ENCODE data around the gene BAD. TPM values are rescaled to one million over a fixed set of nuclear protein-coding genes. Genes with fewer than 3 reads are reported as not detected.
A peak's percentile ranks its signal among the peaks of the same experiment; 100 is the strongest.

The BAD gene
- total and polyA plus RNA-seq, 10 of the 15 experiments (the other 5 are each of a cell fraction or from before 2014, with no cell fraction given): 1.5 to 67.2 (median 39.6) TPM

DNA sequence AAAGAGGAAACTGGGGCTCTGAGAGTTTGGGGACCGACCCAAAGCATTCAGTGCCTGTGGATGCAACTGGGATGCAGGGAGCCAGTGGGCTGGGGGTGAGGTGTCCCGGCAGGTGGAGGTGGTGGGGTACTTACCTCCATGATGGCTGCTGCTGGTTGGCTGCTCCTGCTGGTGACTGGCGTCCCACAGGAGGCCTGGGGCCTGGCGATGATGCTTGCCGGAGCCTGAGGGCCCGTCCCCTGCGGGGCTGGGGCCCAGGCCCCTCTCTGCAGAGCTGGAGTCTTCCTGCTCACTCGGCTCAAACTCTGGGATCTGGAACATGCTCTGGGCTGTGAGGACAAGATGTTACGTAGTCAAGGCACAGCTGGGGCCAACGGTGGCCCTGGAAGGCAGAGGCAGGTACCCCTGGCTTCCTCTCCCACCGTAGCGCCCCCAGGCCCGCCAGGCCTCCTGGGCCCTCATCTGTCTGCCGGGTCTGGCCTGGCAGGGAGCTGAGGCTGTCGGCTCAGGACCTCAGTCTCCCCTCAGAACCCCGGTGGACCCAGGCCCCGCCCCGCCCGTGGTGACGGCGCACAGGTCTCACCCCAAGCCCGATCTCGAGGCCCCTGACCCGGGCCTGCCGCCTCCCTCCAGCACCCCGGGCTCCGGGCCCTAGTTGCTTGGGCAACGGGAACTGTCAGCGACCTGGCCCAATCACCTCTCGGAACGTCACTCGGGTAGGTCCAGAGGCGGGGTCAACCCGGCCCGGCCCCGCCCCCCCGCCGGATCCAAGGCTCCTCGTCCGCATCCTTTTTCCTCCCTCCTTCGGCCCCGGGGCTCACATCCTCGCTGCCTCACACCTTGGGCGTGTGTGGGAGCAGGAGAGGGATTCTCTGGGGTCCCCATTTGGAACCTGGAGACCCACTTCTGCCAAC lies at the start of gene BAD (continued):
- TF ChIP-seq, protein P1, sequence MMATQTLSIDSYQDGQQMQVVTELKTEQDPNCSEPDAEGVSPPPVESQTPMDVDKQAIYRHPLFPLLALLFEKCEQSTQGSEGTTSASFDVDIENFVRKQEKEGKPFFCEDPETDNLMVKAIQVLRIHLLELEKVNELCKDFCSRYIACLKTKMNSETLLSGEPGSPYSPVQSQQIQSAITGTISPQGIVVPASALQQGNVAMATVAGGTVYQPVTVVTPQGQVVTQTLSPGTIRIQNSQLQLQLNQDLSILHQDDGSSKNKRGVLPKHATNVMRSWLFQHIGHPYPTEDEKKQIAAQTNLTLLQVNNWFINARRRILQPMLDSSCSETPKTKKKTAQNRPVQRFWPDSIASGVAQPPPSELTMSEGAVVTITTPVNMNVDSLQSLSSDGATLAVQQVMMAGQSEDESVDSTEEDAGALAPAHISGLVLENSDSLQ (IDR thresholded peaks at IDR 0.05): peak; percentile 98
- TF ChIP-seq, protein P2, sequence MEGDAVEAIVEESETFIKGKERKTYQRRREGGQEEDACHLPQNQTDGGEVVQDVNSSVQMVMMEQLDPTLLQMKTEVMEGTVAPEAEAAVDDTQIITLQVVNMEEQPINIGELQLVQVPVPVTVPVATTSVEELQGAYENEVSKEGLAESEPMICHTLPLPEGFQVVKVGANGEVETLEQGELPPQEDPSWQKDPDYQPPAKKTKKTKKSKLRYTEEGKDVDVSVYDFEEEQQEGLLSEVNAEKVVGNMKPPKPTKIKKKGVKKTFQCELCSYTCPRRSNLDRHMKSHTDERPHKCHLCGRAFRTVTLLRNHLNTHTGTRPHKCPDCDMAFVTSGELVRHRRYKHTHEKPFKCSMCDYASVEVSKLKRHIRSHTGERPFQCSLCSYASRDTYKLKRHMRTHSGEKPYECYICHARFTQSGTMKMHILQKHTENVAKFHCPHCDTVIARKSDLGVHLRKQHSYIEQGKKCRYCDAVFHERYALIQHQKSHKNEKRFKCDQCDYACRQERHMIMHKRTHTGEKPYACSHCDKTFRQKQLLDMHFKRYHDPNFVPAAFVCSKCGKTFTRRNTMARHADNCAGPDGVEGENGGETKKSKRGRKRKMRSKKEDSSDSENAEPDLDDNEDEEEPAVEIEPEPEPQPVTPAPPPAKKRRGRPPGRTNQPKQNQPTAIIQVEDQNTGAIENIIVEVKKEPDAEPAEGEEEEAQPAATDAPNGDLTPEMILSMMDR (IDR thresholded peaks at IDR 0.05 in 2 of 3, conservative IDR thresholded peaks at IDR 0.05 in 1 of 3; ENCODE audit: control insufficient read depth in 2 of 3, extremely low read depth in 1 of 3, insufficient read depth in 1 of 3, low read depth in 3 of 3, low read length in 3 of 3): no peak
- no peak for TF ChIP-seq FOXK2 (IDR thresholded peaks at IDR 0.05)
- no peak for TF ChIP-seq TCF3 (IDR thresholded peaks at IDR 0.05; ENCODE audit: borderline replicate concordance, insufficient read depth, low read depth, low read length)
- TF ChIP-seq PAX5 (IDR thresholded peaks at IDR 0.05; ENCODE audit: borderline replicate concordance, low read depth, low read length): 0 out of 2 replicates have a peak, but pooled peaks have one; percentile 5
- TF ChIP-seq, protein P3, sequence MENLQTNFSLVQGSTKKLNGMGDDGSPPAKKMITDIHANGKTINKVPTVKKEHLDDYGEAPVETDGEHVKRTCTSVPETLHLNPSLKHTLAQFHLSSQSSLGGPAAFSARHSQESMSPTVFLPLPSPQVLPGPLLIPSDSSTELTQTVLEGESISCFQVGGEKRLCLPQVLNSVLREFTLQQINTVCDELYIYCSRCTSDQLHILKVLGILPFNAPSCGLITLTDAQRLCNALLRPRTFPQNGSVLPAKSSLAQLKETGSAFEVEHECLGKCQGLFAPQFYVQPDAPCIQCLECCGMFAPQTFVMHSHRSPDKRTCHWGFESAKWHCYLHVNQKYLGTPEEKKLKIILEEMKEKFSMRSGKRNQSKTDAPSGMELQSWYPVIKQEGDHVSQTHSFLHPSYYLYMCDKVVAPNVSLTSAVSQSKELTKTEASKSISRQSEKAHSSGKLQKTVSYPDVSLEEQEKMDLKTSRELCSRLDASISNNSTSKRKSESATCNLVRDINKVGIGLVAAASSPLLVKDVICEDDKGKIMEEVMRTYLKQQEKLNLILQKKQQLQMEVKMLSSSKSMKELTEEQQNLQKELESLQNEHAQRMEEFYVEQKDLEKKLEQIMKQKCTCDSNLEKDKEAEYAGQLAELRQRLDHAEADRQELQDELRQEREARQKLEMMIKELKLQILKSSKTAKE (IDR thresholded peaks at IDR 0.05; ENCODE audit: low read depth, poor library complexity, severe bottlenecking): no peak
- no peak for TF ChIP-seq BRCA1 (IDR thresholded peaks at IDR 0.05; ENCODE audit: low read depth, low read length)
- peak; percentile 70; the same call in 1 of the 2 replicates for TF ChIP-seq LARP7 (IDR thresholded peaks at IDR 0.05)
- no peak for TF ChIP-seq GABPA (IDR thresholded peaks at IDR 0.05; ENCODE audit: low read depth)
- no peak for TF ChIP-seq PML (IDR thresholded peaks at IDR 0.05; ENCODE audit: low read length)
- no peak for TF ChIP-seq MTA2 (IDR thresholded peaks at IDR 0.05; ENCODE audit: low read depth)
- TF ChIP-seq KAT2A (conservative IDR thresholded peaks at IDR 0.05; ENCODE audit: control insufficient read depth, low read depth, low read length): no peak
- no peak for TF ChIP-seq DPF2 (IDR thresholded peaks at IDR 0.05)
- no peak for TF ChIP-seq PAX8 (IDR thresholded peaks at IDR 0.05)
- no peak for TF ChIP-seq SMAD5 (IDR thresholded peaks at IDR 0.05; ENCODE audit: low read depth)
- TF ChIP-seq, protein P4, sequence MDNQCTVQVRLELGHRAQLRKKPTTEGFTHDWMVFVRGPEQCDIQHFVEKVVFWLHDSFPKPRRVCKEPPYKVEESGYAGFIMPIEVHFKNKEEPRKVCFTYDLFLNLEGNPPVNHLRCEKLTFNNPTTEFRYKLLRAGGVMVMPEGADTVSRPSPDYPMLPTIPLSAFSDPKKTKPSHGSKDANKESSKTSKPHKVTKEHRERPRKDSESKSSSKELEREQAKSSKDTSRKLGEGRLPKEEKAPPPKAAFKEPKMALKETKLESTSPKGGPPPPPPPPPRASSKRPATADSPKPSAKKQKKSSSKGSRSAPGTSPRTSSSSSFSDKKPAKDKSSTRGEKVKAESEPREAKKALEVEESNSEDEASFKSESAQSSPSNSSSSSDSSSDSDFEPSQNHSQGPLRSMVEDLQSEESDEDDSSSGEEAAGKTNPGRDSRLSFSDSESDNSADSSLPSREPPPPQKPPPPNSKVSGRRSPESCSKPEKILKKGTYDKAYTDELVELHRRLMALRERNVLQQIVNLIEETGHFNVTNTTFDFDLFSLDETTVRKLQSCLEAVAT (IDR thresholded peaks at IDR 0.05): no peak; the same call in 1 of the 2 replicates
- no peak for TF ChIP-seq ETV6 (conservative IDR thresholded peaks at IDR 0.05 in 1 of 2, IDR thresholded peaks at IDR 0.05 in 1 of 2; ENCODE audit: borderline replicate concordance in 1 of 2, low read depth in 1 of 2)
- TF ChIP-seq, protein P5, sequence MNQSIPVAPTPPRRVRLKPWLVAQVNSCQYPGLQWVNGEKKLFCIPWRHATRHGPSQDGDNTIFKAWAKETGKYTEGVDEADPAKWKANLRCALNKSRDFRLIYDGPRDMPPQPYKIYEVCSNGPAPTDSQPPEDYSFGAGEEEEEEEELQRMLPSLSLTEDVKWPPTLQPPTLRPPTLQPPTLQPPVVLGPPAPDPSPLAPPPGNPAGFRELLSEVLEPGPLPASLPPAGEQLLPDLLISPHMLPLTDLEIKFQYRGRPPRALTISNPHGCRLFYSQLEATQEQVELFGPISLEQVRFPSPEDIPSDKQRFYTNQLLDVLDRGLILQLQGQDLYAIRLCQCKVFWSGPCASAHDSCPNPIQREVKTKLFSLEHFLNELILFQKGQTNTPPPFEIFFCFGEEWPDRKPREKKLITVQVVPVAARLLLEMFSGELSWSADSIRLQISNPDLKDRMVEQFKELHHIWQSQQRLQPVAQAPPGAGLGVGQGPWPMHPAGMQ (IDR thresholded peaks at IDR 0.05; ENCODE audit: borderline replicate concordance): no peak
- TF ChIP-seq SP1 (IDR thresholded peaks at IDR 0.05; ENCODE audit: low read depth, low read length): peak; percentile 93
- TF ChIP-seq EZH2 (IDR thresholded peaks at IDR 0.05; ENCODE audit: borderline replicate concordance, control insufficient read depth, low read depth, low read length): no peak
